GM12891 (cell line): ENCODE measurements around the gene MPV17.

Source experiments
- POLR2A ChIP-seq: IDR thresholded peaks from 2 replicates; pipeline ENCODE4 v1.6.1; 2011; ENCODE audit warnings: low read depth, low read length, control low read depth
- TAF1 ChIP-seq: IDR thresholded peaks from 2 replicates; pipeline ENCODE4 v1.6.1; 2011; ENCODE audit warnings: low read depth, low read length, control low read depth

- TF ChIP-seq POLR2A (no peak), TAF1 (no peak)
These were observed 19.5 kb downstream of the MPV17 start for GRCh38 chr2:27303093-27304025.
